ENCODE results near the gene IQSEC1. TPM values are rescaled to one million over a fixed set of nuclear protein-coding genes. Genes with fewer than 3 reads are reported as not detected.

The IQSEC1 gene
- total RNA-seq, 4 donors from 2014 or later: 13.7 to 59.4 (median 35.5) TPM

DNA sequence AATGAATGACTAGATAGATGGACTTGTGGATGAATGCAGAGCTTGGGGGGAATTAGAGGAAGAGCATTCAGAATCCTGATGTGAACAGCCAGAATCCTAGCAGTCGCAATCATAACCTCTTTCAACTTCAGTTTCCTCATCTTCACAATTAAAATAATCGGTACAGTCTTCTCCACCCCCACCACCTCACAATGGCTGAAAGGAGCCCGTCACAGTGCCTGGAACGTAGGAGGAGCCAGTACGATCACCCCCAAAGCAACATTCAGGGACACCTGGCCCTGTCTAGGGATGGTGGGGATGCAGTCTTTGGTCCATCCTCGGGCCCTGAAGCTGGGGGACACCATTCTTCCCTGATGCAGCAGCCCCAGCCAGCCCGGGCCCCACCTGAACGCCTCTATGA, 151.5 kb downstream of the IQSEC1 start:
- DNase-seq: no peak
- Histone ChIP-seq H3K36me3 (peaks cover 0 to 63% (median 0%) of the 10 kb centered on the region in 3 donors), H3K27ac (no peak overlapping the region), H3K4me3 (no peak overlapping the region), H3K27me3 (no peaks in the 10 kb centered on the region), H3K4me1 (peaks cover 0 to 5% (median 0%) of the 10 kb centered on the region in 4 donors), H3K9me3 (no peaks in the 10 kb centered on the region)
- TF ChIP-seq CTCF (IDR thresholded peaks at IDR 0.05): no peak
- TF ChIP-seq POLR2A (IDR thresholded peaks at IDR 0.05): no peak

- Histone ChIP-seq H3K9me3 (no peaks in the 10 kb centered on the region), H3K27me3 (no peaks in the 10 kb centered on the region), H3K4me1 (peaks cover 0 to 5% (median 0%) of the 10 kb centered on the region in 4 donors), H3K4me3 (no peak overlapping the region), H3K36me3 (peaks cover 0 to 63% (median 0%) of the 10 kb centered on the region in 3 donors), H3K27ac (no peak overlapping the region)
- no peak for DNase-seq
- no peak for TF ChIP-seq CTCF (IDR thresholded peaks at IDR 0.05)
- no peak for TF ChIP-seq POLR2A (IDR thresholded peaks at IDR 0.05)
Observed at GRCh38 chr3:12920967-12921366, 152.3 kb downstream of the IQSEC1 start.

DNA sequence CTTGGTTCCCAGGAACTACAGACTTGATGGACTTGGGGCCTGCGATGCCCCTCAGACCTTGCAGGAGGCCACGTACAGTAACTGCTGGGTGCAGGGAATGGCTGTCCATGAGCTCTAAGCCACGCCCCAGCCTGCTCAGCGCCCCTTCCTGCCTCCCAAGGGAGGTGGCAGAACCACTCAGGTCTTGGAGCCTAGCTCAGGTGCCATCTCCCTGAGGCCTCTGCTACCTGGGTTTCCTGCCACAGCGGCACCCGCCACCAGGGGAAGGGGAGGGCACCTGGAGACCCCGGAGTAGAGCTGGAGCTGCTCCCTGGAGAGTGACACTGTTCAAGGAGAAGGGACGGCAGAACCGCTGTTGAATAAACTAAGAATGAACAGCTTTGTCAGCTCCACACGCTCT, 154.0 kb downstream of the IQSEC1 start:
- H3K4me3 ChIP-seq: no peak overlapping the region
- H3K27me3 ChIP-seq: no peaks in the 10 kb centered on the region
- no peak for DNase-seq
- H3K9me3 ChIP-seq: no peaks in the 10 kb centered on the region
- no peaks in the 10 kb centered on the region for H3K4me1 ChIP-seq
- H3K27ac ChIP-seq: no peak overlapping the region
- TF ChIP-seq CTCF (IDR thresholded peaks at IDR 0.05): no peak
- TF ChIP-seq POLR2A (IDR thresholded peaks at IDR 0.05): no peak
- H3K36me3 ChIP-seq: peaks cover 0 to 48% (median 0%) of the 10 kb centered on the region in 3 donors

GRCh38 chr3:12918231-12918630, 155.0 kb downstream of the IQSEC1 start:
- no peaks in the 10 kb centered on the region for H3K4me1 ChIP-seq
- no peaks in the 10 kb centered on the region for H3K27me3 ChIP-seq
- H3K4me3 ChIP-seq: no peak overlapping the region
- H3K9me3 ChIP-seq: no peaks in the 10 kb centered on the region
- TF ChIP-seq CTCF (IDR thresholded peaks at IDR 0.05) (no peak), POLR2A (IDR thresholded peaks at IDR 0.05) (no peak)
- H3K27ac ChIP-seq: no peak overlapping the region
- H3K36me3 ChIP-seq: peaks cover 0 to 43% (median 0%) of the 10 kb centered on the region in 3 donors
- no peak for DNase-seq

DNA sequence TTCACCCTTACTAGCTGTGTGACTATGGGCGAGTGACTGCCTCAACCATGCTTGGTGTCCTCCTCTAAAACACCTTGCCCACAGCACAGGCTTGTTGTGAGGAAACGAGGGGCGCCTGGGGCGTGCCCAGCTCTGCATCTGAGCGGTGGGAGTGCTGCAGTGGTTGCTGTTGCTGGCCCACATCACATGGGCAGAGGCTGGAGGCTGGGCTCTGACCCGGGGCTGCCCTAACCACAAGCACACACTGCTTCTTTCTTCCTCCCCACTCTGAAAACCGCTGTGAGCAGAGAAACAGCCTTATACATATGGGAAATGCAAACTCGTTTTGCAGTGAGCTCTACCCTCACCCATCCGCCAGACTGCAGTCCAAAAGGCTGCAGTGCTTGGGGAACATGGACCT, 157.1 kb downstream of the IQSEC1 start:
- peak overlapping the region in 1 of 4 donors; percentile 13 for H3K27ac ChIP-seq
- no peak for TF ChIP-seq CTCF (IDR thresholded peaks at IDR 0.05)
- no peak for TF ChIP-seq POLR2A (IDR thresholded peaks at IDR 0.05)
- no peaks in the 10 kb centered on the region for H3K4me1 ChIP-seq
- H3K36me3 ChIP-seq: peaks cover 0 to 38% (median 0%) of the 10 kb centered on the region in 3 donors
- no peak overlapping the region for H3K4me3 ChIP-seq
- DNase-seq: peak in 2 of 3 donors; percentile 57 to 74
- no peaks in the 10 kb centered on the region for H3K27me3 ChIP-seq
- no peaks in the 10 kb centered on the region for H3K9me3 ChIP-seq

DNA sequence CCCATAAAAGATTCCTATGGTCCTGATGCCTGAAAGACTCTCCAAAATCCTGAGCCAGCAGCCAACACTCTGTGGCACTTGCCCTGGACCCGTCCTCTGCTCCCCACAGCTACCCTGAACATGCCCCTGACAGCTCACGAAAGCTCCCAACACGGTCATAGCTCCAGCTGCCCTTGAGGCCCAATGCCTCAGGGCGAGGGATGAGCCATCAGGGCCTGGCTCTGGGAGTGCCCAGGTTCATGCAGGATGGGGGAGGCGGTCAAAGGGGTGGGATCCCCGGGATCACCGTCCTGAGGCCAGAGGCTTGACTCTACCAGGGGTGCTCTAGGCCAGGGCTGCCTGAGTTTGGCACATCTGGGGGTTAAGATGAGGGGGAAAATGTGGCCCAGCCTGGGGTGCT, 159.1 kb downstream of the IQSEC1 start:
- TF ChIP-seq POLR2A (IDR thresholded peaks at IDR 0.05) (no peak), CTCF (IDR thresholded peaks at IDR 0.05) (no peak)
- no peak overlapping the region for H3K27ac ChIP-seq
- no peak for DNase-seq
- peaks cover 0 to 34% (median 0%) of the 10 kb centered on the region in 3 donors for H3K36me3 ChIP-seq
- H3K9me3 ChIP-seq: no peaks in the 10 kb centered on the region
- no peak overlapping the region for H3K4me3 ChIP-seq
- H3K4me1 ChIP-seq: no peaks in the 10 kb centered on the region
- H3K27me3 ChIP-seq: no peaks in the 10 kb centered on the region

Data from Peyer's patch (tissue), 4 donors.